HuH-7.5 (cell line): Measurements from ENCODE around the gene HAUS5.
"Not testable (repeated sequence)": the region's sequence is repeated elsewhere in the genome, so short reads cannot be mapped to it uniquely, and the experiment has no call there.

Experiments used
- DNase-seq: peaks from one replicate; pipeline ENCODE4 v3.0.0; 2011; ENCODE audit warnings: low spot score

HAUS5 gene, protein sequence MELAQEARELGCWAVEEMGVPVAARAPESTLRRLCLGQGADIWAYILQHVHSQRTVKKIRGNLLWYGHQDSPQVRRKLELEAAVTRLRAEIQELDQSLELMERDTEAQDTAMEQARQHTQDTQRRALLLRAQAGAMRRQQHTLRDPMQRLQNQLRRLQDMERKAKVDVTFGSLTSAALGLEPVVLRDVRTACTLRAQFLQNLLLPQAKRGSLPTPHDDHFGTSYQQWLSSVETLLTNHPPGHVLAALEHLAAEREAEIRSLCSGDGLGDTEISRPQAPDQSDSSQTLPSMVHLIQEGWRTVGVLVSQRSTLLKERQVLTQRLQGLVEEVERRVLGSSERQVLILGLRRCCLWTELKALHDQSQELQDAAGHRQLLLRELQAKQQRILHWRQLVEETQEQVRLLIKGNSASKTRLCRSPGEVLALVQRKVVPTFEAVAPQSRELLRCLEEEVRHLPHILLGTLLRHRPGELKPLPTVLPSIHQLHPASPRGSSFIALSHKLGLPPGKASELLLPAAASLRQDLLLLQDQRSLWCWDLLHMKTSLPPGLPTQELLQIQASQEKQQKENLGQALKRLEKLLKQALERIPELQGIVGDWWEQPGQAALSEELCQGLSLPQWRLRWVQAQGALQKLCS

DNA sequence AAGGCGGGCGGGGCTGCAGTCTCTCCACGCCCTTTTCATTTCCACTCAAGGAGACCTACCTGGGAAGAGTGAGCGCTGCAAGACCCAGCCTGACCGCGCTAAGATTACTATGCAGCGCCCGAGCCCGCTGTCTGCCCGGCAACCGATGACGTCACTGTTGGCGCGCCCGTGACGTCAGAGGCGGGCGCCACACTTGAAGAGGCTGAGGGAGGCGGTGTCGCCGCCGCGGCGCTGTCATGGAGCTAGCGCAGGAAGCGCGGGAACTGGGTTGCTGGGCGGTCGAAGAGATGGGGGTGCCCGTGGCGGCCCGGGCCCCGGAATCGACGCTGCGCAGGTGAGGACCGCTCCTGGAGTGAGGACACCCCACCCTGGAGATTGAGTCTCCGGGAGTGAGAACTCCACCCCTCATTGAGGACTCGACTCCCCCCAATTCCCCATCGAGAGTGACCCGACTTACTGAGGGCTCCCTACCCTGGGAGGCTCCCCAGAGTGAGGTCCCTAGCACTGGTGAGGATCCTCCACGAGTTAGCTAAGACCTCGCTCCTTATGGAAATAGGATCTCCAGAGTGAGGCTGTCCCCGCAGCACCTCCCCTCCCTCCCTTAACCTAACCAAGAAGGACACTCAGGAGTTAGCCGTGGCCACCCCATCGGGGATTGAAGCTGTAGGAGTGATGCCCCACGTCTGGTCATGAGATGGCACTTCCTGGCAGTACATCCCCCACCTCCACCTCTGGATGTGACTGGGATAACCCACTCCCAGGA lies at the start of gene HAUS5:
Gene HAUS5, plus strand, starts transcription at position 177 of the 763 bp plus-strand sequence. Its CDS starts 60 bp downstream, at position 237.
- peak; percentile 87 for DNase-seq

DNA sequence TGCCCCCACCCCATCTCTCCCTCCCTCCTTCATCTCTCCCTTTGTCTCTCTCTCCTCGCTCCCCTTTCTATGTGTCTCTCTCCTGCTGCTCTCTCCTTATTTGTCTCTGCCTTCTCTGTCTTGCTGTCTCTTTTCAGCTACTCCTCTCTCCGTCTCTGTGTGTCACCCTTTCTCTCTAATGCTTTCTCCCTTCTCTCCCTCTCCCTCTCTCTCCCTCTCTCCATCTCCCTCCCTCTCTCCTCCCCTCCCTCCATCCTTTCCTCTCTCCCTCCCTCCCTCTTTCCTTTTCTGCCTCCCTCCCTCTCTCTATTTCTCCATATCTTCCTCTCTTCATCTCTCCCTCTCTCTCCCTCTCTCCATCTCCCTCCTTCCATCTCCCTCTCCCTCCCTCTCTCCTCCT lies 49.8 kb upstream of the HAUS5 start:
- no peak for DNase-seq

DNA sequence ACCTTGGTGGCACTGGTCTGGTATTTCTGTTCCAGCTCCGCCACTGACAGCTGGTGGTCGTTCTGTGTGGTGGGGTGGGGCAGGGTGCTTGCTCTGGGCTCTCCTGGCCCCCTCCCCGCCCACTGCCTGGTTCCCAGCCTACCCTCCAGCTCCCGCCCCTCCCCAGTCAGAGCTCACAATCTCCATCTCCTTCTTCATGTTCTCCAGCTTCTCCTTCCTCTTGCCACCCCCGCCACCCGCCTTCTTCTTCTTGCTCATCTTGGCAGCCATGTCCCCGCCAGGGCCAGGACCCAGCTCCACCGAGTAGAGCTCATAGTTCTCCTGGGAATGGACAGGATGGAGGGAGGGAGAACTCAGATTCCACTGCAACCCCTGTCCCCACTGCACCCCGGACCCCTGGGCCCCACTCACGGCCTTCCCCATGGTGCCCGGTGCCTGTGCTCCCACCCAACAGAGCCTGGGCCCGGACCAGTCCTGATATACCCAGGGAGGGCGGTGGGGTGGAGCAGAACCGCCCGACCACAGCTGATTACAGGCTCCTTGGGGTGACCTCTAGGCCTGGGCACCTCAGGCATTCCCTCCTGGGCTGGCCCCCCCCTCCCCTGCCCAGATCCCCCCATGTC lies 49.2 kb upstream of the HAUS5 start, which contains the start of gene ATP4A:
Gene ATP4A, minus strand, starts transcription at position 452 of the 623 bp plus-strand sequence. Its CDS starts 29 bp downstream, at position 423.
- no peak for DNase-seq

DNA sequence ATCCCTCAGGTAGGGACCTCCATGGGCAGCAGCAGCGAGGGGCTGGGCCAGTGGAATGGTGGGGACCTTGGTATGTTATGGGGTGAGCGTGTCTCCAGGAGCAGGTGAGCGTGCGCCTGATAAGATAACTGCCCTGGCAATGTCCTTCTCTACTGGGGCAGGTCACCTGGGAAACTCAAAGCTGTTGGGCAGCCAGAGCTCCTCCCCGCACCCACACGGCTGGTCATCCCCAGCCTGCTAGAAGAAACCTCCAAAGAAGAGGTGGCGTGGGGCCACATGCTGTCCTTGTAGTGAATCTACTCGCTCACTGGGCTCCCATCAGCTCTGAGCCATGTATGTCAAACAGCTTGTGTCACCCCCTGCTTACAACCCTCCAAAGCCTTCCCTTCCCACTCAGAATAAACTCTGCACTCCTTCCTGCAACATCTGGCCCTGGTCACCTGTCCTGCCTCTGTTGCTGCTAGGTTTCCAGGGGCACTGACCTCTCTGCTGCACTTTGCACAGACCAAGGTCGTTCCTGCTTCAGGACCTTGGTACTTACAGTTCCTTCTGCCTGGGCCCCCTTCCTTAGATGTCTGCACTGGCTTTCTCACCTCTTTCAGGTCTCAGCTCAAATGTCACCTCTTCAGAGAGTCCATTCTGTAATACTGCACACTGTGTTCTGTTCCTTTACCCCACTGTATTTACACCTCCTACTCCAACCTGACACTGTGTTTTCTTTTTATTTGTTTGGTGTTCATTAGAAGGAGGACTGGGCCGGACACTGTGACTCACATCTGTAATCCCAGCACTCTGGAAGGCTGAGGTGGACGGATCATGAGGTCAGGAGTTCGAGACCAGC lies 47.3 kb upstream of the HAUS5 start:
- no peak for DNase-seq

DNA sequence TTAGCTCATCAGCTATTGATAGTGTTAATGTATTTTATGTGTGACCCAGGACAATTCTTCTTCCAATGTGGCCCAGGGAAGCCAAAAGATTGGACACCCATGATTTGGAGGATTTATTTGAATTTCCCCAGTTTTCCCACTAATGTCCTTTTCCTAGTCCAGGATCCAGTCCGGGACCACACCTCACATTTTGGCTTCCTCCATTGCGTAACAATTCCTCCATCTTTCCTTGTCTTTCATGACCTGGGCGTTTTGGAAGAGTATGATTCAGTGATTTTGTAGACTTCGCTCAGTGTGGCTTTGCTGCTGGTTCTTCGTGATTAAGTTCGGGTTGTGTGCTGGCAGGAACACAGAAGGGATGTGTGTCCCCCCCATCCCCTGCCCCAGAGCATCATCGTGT lies 45.8 kb upstream of the HAUS5 start:
- peak; percentile 1 for DNase-seq

DNA sequence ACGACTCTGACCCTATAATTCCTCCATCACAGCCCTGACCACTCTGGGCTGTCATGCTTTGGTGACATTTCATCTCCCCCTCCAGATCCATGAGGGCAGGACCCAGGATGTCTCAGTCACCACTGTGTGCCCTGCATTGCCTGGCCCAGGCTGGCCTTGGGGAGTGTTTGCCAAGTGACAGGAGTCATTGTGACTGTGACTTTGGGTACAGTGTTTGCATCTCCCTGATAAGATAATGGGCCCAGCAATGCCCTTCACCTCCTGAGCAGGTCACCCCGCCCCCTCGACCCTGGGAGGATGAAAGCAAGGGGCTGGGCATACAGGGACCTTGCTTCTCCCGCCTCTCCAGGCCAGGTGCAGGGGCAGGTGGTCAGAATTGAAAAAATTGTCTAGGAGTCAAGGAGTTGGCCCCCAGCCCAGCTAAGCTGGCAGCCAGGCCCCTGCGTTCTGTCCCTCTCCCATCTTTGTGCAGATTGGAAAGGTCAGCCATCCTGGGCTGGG lies 43.2 kb upstream of the HAUS5 start:
- DNase-seq: no peak

DNA sequence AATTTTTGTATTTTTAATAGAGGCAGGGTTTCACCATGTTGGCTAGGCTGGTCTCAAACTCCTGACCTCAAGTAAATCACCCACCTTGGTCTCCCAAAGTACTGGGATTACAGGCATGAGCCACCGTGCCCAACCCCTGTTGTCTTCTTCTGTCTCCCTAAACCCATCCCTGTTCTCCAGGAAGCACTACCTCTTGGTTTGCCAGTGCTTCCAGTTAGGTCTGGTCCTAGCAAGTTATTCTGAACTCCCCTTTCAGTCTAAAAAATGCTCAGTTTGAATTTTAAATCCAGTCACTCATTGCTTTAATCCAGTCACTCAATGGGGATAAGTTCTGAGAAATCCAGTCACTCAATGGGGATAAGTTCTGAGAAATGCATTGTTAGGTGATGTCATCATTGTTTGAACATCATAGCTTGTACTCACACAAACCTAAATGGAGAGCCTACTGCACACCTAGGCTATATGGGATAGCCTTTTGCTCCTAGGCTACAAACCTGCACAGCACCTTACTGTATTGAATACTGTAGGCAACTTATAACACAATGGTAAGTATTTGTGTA lies 41.0 kb upstream of the HAUS5 start:
- DNase-seq: no peak

DNA sequence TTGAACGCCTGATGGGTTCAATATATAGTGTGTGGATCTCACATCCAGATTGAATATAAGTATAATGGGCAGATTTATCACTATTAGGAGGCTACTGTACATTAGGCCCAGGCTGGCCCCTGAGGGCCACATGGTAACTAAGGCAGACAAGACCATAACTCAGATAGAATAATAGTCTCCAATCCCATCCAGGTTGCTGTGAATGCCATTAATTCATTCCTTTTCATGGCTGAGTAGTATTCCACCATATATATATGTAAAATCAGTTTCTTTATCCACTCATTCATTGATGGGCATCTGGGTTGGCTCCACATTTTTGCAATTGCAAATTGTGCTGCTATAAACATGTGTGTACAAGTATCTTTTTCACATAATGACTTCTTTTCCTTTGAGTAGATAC lies 34.6 kb upstream of the HAUS5 start:
- DNase-seq: no peak

DNA sequence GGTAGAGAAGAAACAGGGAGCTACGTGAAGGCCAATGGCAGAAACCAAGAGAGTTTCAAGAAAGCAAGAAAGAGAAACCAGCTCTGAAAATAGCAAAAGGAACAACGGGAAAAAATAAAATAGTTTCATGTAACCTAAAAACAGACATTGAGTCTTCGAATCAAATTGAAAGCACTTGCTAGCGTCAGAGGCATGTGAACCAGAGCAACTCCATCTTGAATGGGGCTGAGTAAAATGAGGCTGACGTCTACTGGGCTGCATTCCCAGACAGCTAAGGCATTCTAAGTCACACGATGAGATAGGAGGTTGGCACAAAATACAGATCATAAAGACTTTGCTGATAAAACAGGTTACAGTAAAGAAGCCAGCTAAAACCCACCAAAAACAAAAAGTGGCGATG lies 33.8 kb upstream of the HAUS5 start:
- no peak for DNase-seq

DNA sequence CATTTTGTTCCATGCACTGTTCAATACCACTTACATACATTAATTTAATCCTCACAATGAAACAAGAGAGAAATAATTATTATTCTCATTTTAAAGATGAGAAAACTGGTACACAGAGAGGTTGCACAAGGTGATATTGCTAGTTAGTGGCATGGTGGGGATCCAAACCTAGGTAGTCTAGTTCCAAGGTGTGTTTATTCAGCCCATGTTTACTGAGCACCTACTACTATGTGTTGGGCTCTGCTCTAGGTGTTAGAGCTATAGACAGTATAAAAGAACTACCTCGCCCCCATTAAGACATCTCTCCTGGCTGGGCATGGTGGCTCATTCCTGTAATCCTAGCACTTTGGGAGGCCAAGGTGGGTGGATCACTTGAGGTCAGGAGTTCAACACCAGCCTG lies 29.8 kb upstream of the HAUS5 start:
- DNase-seq: no peak

DNA sequence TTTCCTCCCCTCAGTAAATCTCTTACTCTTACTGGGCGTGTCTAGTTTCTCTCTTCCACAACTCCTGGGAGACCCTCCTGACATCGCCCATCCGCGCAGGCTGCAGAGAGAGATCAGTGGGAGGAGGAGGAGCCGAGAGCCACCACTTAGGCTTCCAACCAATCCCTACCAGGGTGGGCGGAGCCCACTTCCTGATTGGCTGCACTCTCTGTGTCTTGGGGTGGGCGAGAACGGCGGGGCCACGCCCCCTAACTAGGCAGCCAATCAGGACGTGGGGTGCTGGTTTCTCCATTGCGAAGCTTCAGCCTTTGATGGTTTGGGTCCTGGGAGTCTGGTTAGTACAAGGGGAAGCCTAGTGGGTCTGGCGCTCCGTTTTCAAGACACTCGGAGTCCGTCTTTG lies 26.7 kb upstream of the HAUS5 start, which contains the start of gene PMIS2:
Gene PMIS2, plus strand, starts transcription at position 326 of the 400 bp plus-strand sequence. CDS start 87 bp downstream, outside the sequence.
- no peak for DNase-seq

DNA sequence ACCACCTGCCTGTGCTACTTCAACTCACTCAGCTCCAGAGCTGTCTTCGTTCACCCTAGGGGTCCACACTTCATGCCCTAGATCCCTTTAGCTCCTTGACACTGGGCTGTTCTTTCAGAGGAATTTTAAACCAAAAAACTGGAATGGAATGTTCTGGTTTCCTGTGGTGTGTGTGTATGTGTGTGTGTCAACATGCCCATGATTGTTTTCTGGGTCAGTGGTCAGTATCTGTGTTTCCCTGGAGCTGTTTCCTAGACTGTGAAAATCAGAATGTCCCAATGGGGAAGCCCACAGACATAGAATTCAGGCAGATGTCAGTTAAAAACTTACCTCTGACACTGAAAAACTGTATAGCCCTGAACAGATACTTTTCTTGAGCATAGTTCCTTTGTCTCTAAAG lies 25.2 kb upstream of the HAUS5 start:
- no peak for DNase-seq

DNA sequence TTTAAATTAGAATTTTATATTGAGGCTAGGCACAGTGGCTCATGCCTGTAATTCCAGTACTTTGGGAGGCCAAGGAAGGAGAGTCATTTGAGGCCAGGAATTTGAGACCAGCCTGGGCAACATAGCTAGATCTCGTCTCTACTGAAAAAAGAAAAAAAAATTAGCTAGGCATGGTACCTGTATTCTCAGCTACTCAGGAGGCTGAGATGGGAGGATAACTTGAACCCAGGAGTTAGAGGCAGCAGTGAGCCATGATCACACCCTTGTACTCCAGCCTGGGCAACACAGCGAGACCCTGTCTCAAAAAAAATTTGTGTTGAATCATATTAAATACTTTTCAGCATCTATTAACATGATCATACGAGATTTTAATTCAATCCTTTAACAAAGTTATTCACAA lies 21.7 kb upstream of the HAUS5 start:
- no peak for DNase-seq

DNA sequence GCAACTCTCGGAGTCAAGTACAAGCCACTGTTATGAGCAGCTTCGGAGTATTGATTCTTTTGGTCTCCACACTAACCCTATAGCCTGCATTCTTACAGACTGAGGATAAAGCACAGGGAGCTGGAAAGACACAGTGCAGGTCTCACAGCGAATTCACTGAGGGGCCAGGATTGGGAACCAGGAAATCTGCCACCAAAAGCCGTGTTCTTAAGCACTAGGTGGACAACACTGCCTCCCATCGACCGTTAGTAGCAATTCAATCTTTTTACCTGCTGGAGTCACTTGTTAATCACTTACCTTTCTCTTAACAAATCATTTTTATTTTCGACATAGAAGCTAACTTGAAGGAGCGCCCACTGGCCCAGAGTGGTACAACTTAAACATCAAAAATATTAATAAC lies 20.3 kb upstream of the HAUS5 start:
- no peak for DNase-seq

DNA sequence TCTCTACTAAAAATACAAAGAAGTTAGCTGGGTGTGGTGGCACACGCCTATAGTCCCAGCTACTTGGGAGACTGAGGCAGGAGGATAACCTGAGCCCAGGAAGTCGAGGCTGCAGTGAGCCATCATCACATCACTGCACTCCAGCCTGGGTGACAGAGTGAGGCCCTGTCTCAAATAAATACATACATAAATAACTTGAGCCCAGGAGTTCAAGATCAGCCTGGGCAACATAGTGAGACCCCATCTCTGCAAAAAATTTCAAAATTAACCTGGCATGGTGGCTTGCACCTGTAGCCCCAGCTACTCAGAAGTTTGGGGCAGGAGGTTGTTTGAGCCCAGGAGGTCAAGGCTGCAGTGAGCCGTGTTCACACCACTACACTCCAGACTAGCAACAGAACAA lies 17.5 kb upstream of the HAUS5 start:
- not testable (repeated sequence) for DNase-seq

DNA sequence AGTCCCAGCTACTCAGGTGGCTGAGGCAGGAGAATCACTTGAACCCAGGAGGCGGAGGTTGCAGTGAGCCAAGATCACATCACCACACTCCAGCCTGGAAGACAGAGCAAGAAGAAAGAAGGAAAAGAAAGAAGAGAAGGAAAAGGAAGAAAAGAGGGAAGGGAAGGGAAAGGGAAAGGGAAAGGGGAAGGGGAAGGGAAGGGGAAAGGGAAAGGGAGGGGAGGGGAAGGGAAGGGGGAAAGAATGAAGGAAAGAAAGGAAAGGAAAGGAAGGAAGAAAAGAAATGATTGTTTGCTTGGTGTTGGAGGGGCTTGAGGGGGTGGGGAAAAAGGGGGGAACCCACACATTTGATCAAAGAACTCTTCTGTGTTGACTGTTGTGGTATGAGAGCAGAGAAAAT lies 16.6 kb upstream of the HAUS5 start:
- no peak for DNase-seq

DNA sequence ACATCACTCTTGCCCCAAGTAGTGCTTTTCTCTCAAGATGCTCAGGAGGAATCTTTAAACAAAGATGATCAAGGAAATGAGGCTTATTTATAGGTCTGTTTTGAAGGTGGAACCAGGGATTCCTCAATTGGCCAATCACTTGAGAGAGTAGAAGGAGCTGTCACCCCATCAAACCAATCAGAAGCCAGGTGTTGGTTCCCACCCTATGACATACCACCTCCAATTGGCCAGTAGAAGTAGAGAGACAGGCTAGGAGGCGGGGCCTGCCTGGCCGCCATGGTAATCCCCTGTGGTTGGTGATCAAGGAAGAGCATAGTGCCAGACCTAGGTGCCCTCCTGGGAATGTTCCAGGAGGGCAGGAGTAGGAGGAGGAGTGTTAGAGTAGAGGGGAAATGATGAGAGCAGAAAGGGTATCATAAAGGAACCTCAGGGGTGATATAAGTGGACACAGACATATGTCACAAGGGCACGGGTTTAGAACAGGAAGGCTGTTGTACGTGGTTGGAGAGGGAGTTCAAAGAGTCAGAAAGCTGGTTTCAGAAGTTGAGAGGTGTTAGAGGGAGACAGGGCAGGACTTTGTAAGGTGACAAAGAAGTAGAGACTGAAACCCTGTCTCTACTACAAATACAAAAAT lies 16.1 kb upstream of the HAUS5 start:
- no peak for DNase-seq

DNA sequence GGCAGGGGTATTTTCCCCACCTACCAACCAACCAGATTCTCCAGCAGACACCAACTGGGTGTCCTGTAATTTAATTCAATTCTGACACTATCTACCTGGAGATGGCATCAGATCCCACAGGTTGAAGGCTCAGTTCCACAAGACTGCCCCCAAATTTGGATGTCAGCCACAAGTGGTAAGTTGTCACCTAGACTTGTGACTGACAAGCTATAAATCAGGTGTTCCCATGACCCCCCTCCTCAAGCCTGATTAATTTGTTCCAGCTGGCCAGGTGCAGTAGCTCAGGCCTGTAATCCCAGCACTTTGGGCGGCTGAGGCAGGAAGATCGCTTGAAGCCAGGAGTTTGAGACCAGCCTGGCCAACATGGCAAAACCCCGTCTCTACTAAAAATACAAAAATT lies 10.6 kb upstream of the HAUS5 start:
- DNase-seq: no peak

DNA sequence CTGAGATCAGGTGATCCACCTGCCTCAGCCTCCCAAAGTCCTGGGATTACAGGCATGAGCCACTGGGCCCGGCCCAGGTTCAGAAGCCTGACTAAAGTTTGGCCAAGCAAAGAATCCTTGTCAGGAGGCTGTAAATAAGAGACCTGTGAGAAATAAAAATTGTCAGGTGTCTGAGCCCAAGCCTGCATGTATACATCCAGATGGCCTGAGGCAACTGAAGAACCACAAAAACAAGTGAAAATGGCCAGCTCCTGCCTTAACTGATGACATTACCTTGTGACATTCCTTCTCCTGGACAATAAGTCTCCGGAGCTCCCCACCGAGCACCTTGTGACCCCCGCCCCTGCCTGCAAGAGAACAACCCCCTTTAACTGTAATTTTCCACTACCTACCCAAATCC lies 8.1 kb upstream of the HAUS5 start:
- DNase-seq: not testable (repeated sequence)

DNA sequence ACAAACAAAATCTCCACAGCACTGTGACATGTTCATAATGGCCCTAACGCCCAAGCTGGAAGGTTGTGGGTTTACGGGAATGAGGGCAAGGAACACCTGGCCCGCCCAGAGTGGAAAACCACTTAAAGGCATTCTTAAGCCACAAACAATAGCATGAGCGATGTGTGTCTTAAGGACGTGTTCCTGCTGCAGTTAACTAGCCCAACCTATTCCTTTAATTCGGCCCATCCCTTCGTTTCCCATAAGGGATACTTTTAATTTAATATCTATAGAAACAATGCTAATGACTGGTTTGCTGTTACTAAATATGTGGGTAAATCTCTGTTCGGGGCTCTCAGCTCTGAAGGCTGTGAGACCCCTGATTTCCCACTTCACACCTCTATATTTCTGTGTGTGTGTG lies 5.4 kb upstream of the HAUS5 start:
- not testable (repeated sequence) for DNase-seq
